H1 (cell line): ENCODE measurements around the gene ZNF677. TPM values are rescaled to one million over a fixed set of nuclear protein-coding genes. Genes with fewer than 3 reads are reported as not detected.

Experiments used
- ASH2L ChIP-seq: fragments of 200-600, 300-600 bp; sonication (generic); IDR thresholded peaks from one replicate; pipeline ENCODE4 v1.7.1; 2017; ENCODE audit warnings: low read length
- BCL11A ChIP-seq, 2 experiments: IDR thresholded peaks; one replicate each; pipeline ENCODE4 v1.6.1; 2011; ENCODE audit warnings: low read depth in 2 of 2, low read length in 2 of 2, mild to moderate bottlenecking in 2 of 2
- CHD1 ChIP-seq: IDR thresholded peaks from 2 replicates; pipeline ENCODE4 v1.6.1; 2012; ENCODE audit warnings: low read depth, low read length, improper control_type of control experiment
- CHD2 ChIP-seq: IDR thresholded peaks from 2 replicates; pipeline ENCODE4 v1.6.1; 2012; ENCODE audit warnings: low read length, improper control_type of control experiment
- FOSL1 ChIP-seq: IDR thresholded peaks from 2 replicates; pipeline ENCODE4 v1.6.1; 2011; ENCODE audit warnings: mild to moderate bottlenecking, low read depth, low read length, moderate library complexity; ENCODE audit not compliant: insufficient read depth
- GABPA ChIP-seq: IDR thresholded peaks from 2 replicates; pipeline ENCODE4 v1.6.1; 2011; ENCODE audit warnings: mild to moderate bottlenecking, low read length, moderate library complexity, borderline replicate concordance; ENCODE audit not compliant: insufficient read depth
- HDAC6 ChIP-seq: IDR thresholded peaks from one replicate; pipeline ENCODE4 v1.7.1; 2012; ENCODE audit warnings: low read depth, mild to moderate bottlenecking, inconsistent platforms, low read length, moderate library complexity
- PHF8 ChIP-seq: fragments of 200-600 bp; sonication (generic); conservative IDR thresholded peaks from 2 replicates; pipeline ENCODE4 v1.7.1; 2012; ENCODE audit warnings: low read depth, mild to moderate bottlenecking, inconsistent platforms, low read length, moderate library complexity
- POLR2A ChIP-seq, 2 experiments: IDR thresholded peaks; 1 replicate in 1 of 2; 2 replicates in 1 of 2; pipeline ENCODE4 v1.6.1; 2011; ENCODE audit warnings: low read depth in 2 of 2, low read length in 2 of 2, mild to moderate bottlenecking in 2 of 2; ENCODE audit errors: control extremely low read depth in 1 of 2
- SIX5 ChIP-seq: IDR thresholded peaks from 2 replicates; pipeline ENCODE4 v1.6.1; 2011; ENCODE audit warnings: mild to moderate bottlenecking, low read depth, low read length
- SUZ12 ChIP-seq: fragments of 200-600 bp; sonication (generic); IDR thresholded peaks from 2 replicates; pipeline ENCODE4 v1.6.1; 2012; ENCODE audit warnings: mild to moderate bottlenecking, inconsistent platforms, low read length, moderate library complexity, mixed read lengths
- TAF7 ChIP-seq: optimal IDR thresholded peaks from 2 replicates; pipeline ENCODE3; 2011; ENCODE audit warnings: low read depth, mild to moderate bottlenecking, inconsistent platforms, low read length, moderate library complexity, borderline replicate concordance
- TBP ChIP-seq: IDR thresholded peaks from 2 replicates; pipeline ENCODE4 v1.6.1; 2011; ENCODE audit warnings: low read depth, low read length, improper control_type of control experiment
- polyA plus RNA-seq, 7 experiments: library from polyadenylated mRNA; depleted of rRNA in 3 of 7; stranded (reverse) in 5 of 7; unstranded in 2 of 7; fragments of >200 nt in 5 of 7; fragments of 200-250 nt in 2 of 7; gene quantifications; 1 replicate in 5 of 7; 2 replicates in 1 of 7; 4 replicates in 1 of 7; pipeline versions ENCODE4 v1.2.1 to v1.2.3, GENCODE V29; 2011 to 2013; ENCODE audit warnings: missing spikeins in 2 of 7, mixed read lengths in 2 of 7
- total RNA-seq: library from RNA; stranded (reverse); fragmentation: NEBNext Ultra II Directional; extraction: Animal tissue kit (Norgen Biotek cat#: 25700); gene quantifications from 2 replicates; pipeline ENCODE4 v1.2.1, GENCODE V29; 2021

Gene ZNF677
- total and polyA plus RNA-seq, 2 of the 8 experiments (the other 6 are each of a cell fraction or from before 2014, with no cell fraction given): 29.6 to 37.0 TPM

DNA sequence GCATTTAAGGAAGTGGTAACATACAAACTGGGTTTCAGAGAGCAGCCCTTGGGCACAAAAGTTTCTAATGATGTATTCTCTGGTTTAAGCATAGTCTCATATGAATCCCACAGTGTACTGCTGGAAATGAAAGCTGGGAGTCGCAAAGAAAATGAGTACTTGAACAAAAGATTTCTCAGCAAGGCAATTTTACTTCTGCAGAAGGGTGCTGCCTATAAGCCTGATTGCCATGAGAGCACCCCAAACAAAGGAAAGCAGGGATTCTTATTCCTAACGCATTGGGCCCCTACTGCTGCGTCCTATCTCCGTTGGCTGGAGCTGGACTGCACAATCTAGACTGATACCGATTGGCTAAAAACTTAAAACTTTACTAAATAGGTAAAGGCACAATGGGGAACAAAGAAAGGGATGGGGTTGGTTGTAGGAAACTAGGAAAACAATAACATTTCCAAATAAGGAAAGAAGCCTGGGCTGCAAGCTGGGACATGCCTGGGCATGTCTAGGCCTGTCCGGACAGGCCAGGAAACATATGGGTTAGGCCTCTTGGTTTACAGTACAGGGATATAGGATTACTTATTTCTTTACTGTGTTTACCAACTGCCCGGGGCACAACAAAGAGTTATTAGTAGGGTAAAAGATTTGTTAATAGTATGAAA lies 40.2 kb upstream of the ZNF677 start (continued):
- TF ChIP-seq HDAC6 (no peak), CHD2 (no peak), BCL11A (IDR thresholded peaks at IDR 0.05; ENCODE audit: low read depth in 2 of 2, low read length in 2 of 2) (no peak), PHF8 (no peak), FOSL1 (no peak), GABPA (no peak), SUZ12 (no peak), CHD1 (no peak), ASH2L (no peak), TAF7 (peak; percentile 6), SIX5 (no peak), TBP (peak; percentile 30; the same call in 1 of the 2 replicates), POLR2A (IDR thresholded peaks at IDR 0.05; ENCODE audit: control extremely low read depth in 1 of 2, low read depth in 2 of 2, low read length in 2 of 2) (no peak)
